Naive thymus-derived CD8-positive, alpha-beta T cell (primary cell): Measurements from ENCODE around the gene PYGM. TPM values are rescaled to one million over a fixed set of nuclear protein-coding genes. Genes with fewer than 3 reads are reported as not detected.

Experiments
- ATAC-seq, 2 donors: fragments of 150-1000 bp; cut with Tn5 transposase in 1 of 2; sonication (Bioruptor Pico), chemical (Tn5 transposase) in 1 of 2; 1 replicate in 1 of 2; 2 replicates in 1 of 2; pipeline ENCODE4 v1.10.0; 2021; ENCODE audit warnings: mild to moderate bottlenecking in 2 of 2, moderate library complexity in 2 of 2
- POLR2A ChIA-PET: fragments of 350-600 bp; sonication (Branson Sonifier 250); formaldehyde crosslinking; loops from one replicate; lab custom pipeline; 2021; ENCODE audit warnings: antibody characterized with exemption; lab: Charles Lee
- DNase-seq, 10 donors: peaks; one replicate each; pipeline versions ENCODE4 v3.0.0 to v3.0.0-alpha.2; 2020 to 2022
- H3K27ac Mint-ChIP-seq, 10 donors: one replicate each; pipeline ENCODE4 v1.8.0; 2020 to 2022; ENCODE audit warnings: mild to moderate bottlenecking in 10 of 10, mixed read lengths in 10 of 10, moderate library complexity in 4 of 10, inconsistent platforms in 1 of 10
- H3K27me3 Mint-ChIP-seq, 5 donors: one replicate each; pipeline ENCODE4 v1.8.0; 2021 to 2022; ENCODE audit warnings: mixed read lengths in 5 of 5
- H3K36me3 Mint-ChIP-seq, 3 donors: one replicate each; pipeline ENCODE4 v1.8.0; 2020 to 2022; ENCODE audit warnings: mixed read lengths in 3 of 3, mild to moderate bottlenecking in 2 of 3, inconsistent platforms in 1 of 3
- H3K4me1 Mint-ChIP-seq, 4 donors: one replicate each; pipeline ENCODE4 v1.8.0; 2021 to 2022; ENCODE audit warnings: mixed read lengths in 4 of 4
- H3K4me3 Mint-ChIP-seq, 10 donors: one replicate each; pipeline ENCODE4 v1.8.0; 2020 to 2022; ENCODE audit warnings: mild to moderate bottlenecking in 10 of 10, mixed read lengths in 10 of 10, moderate library complexity in 6 of 10, inconsistent platforms in 1 of 10
- H3K9me3 Mint-ChIP-seq, 9 donors: one replicate each; pipeline ENCODE4 v1.8.0; 2020 to 2022; ENCODE audit warnings: mixed read lengths in 9 of 9, mild to moderate bottlenecking in 3 of 9, inconsistent platforms in 1 of 9, moderate library complexity in 1 of 9
- polyA plus RNA-seq, 3 donors: library from polyadenylated mRNA; unstranded; fragments of 300-500 nt; fragmentation: Illumina TruSeq; gene quantifications; one replicate each; pipeline ENCODE4 v1.2.3, GENCODE V29; 2021
- total RNA-seq, 8 experiments: library from RNA in 2 of 8; stranded (reverse) in 2 of 8; gene quantifications; one replicate each; pipeline ENCODE4 v1.2.3 and lab custom pipeline; 2021 to 2026

PYGM gene
- total and polyA plus RNA-seq, 5 experiments from 2014 or later, result 0.09 to 18.4 (median 0.50) TPM

DNA sequence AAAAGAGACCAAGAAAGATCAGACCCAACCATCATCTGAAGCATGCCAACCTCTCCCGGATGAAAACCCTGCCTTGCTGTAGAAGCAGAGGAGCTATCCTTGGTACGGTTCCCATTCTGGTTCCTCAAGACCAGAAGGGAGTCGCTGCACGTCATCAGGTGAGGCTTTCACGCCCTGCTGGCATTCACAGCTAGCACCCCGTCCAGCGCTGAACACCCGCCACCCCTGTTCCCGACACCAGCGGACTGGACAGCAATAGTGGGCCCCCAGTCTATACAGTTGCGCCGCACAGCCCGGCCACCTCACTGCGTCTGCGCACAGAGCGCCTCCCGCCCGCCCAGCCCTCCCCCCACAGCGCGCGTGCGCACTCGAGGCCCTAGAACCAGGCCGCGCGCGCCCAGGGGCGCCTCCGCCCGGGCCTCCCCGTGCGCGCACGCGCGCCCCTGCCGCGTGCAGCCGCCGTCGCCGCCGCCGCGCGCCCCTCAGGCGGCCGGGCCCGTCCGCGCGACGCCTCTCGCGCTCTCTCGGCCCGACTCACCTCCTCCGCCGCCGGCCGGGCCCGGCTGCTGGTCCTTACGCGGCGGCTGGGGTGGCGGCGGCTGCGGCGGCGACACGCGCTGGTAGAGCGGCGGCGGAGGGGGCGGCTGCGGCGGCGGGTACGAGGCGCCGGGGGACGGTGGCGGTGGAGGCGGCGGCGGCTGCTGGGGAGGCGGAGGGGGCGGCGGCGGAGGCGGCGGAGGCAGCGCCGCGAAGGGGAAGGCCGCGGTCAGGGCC lies 17.9 kb upstream of the PYGM start:
- H3K36me3 Mint-ChIP-seq, result peaks cover 23 to 48% (median 39%) of the 10 kb centered on the region in 3 donors
- H3K9me3 Mint-ChIP-seq, result no peaks in the 10 kb centered on the region
- peak in 1 of 2 donors; percentile 2 for ATAC-seq

GRCh38 chr11:64776875-64777274 lies 17.1 kb upstream of the PYGM start:
- peak overlapping the region; percentile 80 to 97 (median 94) for H3K27ac Mint-ChIP-seq
- H3K4me1 Mint-ChIP-seq, result peaks cover 28 to 82% (median 75%) of the 10 kb centered on the region in 4 donors
- H3K4me3 Mint-ChIP-seq, result peak overlapping the region; percentile 88 to 97 (median 94)
- ATAC-seq, result no peak
- peaks cover 0 to 5% (median 0%) of the 10 kb centered on the region in 5 donors for H3K27me3 Mint-ChIP-seq
- no peaks in the 10 kb centered on the region for H3K9me3 Mint-ChIP-seq
- H3K36me3 Mint-ChIP-seq, result peaks cover 24 to 55% (median 45%) of the 10 kb centered on the region in 3 donors
- POLR2A ChIA-PET, result interaction anchor here (0.8 to 39.5 kb wide), 10 partner anchors 17 to 141 kb away, joined by 3 to 2320 read pairs (median 16); partner anchors contain the start of genes CDC42BPG, EHD1, MAP4K2 and PYGM
- DNase-seq, result peak in 1 of 10 donors; percentile 36

More for the DNA sequence above, 17.9 kb upstream of the PYGM start:
- Mint-ChIP-seq H3K27ac (peak overlapping the region; percentile 80 to 97 (median 94)), H3K27me3 (peaks cover 0 to 5% (median 0%) of the 10 kb centered on the region in 5 donors), H3K4me1 (peaks cover 24 to 77% (median 70%) of the 10 kb centered on the region in 4 donors), H3K4me3 (peak overlapping the region; percentile 88 to 97 (median 94))
- peak; percentile 66 to 89 (median 82) for DNase-seq
- POLR2A ChIA-PET, result interaction anchor here (0.8 to 39.5 kb wide), 20 partner anchors 11 to 1839 kb away, joined by 3 to 2320 read pairs (median 9); partner anchors contain the start of genes ATG2A, CDC42BPG, DPF2 and EHD1

- H3K27me3 Mint-ChIP-seq, result peaks cover 0 to 5% (median 0%) of the 10 kb centered on the region in 5 donors
- POLR2A ChIA-PET, result interaction anchor here (0.7 to 39.5 kb wide), 6 partner anchors 18 to 549 kb away, joined by 3 to 2320 read pairs (median 42); partner anchors contain the start of genes EHD1, MAP4K2, PYGM and RASGRP2
These were observed 16.7 kb upstream of the PYGM start for GRCh38 chr11:64776425-64776824.

DNA sequence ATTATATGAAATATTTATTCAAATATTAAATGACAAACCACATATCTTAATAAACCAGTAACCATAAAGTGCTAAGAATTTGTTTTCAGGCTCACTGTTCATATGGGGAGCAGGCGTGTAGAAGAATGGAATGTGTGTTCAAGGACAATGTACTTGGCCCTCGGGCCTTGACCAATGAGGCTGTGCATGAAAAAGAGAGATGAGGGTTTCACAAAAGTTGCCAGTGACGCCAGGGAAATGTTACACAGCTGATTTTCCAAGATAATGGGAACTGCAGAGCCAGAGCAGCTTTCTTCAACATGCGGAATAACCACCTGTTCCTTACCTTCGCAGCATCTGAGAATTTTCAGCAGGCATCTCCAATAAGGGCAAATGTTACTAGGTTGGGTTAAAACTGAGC lies 14.4 kb upstream of the PYGM start:
- Mint-ChIP-seq H3K27me3 (peaks cover 0 to 5% (median 0%) of the 10 kb centered on the region in 5 donors), H3K4me1 (peaks cover 35 to 85% (median 80%) of the 10 kb centered on the region in 4 donors), H3K27ac (peak overlapping the region in 7 of 10 donors; percentile 56 to 91 (median 78)), H3K9me3 (no peaks in the 10 kb centered on the region), H3K36me3 (peaks cover 35 to 83% (median 66%) of the 10 kb centered on the region in 3 donors), H3K4me3 (peak overlapping the region in 9 of 10 donors; percentile 26 to 97 (median 93))
- peak in 1 of 10 donors; percentile 1 for DNase-seq
- POLR2A ChIA-PET, result interaction anchor here (1.0 to 39.5 kb wide), 4 partner anchors 18 to 87 kb away, joined by 3 to 2320 read pairs (median 69); partner anchors contain the start of genes MAP4K2, PYGM and RASGRP2
- ATAC-seq, result no peak

More at GRCh38 chr11:64776425-64776824, 16.7 kb upstream of the PYGM start:
- H3K4me1 Mint-ChIP-seq, result peaks cover 31 to 87% (median 80%) of the 10 kb centered on the region in 4 donors
- H3K27ac Mint-ChIP-seq, result peak overlapping the region; percentile 80 to 97 (median 94)
- ATAC-seq (no peak), DNase-seq (no peak)
- H3K36me3 Mint-ChIP-seq, result peaks cover 29 to 60% (median 48%) of the 10 kb centered on the region in 3 donors
- peak overlapping the region; percentile 88 to 97 (median 94) for H3K4me3 Mint-ChIP-seq
- no peaks in the 10 kb centered on the region for H3K9me3 Mint-ChIP-seq

DNA sequence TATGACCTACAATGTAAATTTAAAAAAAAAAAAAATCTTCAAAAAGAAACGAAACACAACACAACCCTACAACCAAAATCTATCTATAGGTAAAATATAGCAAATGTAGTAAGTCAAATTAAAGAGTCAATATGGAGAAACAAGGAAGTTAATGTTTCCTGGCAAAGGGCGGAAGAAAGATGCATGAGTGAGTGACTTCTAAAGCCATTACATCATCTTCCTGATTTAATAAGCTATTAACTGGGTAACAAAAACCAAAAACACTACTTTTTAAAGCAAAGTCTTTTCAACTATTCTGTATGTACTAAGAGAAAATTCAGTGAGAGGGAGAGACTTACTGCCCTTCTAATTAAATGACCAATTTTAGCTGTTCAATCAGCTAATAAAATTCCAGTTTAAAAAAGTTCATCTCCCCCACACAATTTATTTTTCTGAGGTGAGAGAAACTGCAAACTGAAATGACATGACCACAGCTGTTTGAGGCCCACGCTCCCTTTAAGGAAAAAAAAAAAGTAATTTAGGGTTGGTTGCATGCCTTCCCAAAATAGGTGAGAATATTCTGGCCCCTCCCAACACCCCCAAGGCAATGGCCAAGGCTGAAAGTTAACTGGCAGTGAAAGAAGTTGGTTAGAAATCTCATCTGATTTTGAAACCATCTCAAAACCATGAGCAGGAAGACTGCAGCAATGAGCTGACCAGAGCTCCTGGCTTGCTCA lies 12.7 kb upstream of the PYGM start:
- no peak for ATAC-seq
- Mint-ChIP-seq H3K4me3 (peak overlapping the region; percentile 44 to 95 (median 71)), H3K36me3 (peaks cover 40 to 98% (median 77%) of the 10 kb centered on the region in 3 donors), H3K4me1 (peaks cover 42 to 98% (median 95%) of the 10 kb centered on the region in 4 donors), H3K27ac (peak overlapping the region; percentile 40 to 91 (median 84)), H3K9me3 (no peaks in the 10 kb centered on the region), H3K27me3 (no peaks in the 10 kb centered on the region)
- POLR2A ChIA-PET, result interaction anchor here (0.7 to 45.2 kb wide), 7 partner anchors 2 to 1833 kb away, joined by 3 to 2320 read pairs (median 5); partner anchors contain the start of genes MEN1, PYGM, RASGRP2 and SF1
- no peak for DNase-seq

DNA sequence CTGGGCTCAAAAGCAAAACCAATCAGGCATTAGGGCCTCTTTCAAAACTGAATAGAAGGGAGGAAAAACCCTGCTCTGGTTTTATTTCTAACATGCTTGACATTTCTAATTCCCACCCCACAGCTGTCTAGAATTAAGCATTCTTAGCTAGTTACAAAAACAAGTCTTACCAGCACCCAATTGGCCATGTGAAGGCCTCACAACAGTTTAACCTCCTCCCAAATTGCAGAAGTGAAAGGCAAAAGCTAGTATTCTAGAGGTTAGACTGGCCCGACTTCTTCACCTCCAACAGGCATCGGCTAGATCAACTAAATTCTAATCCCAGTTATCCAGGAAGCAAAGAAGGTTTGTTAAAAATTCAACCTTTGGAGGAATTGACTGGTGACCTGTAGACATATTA lies 12.1 kb upstream of the PYGM start:
- peak overlapping the region in 9 of 10 donors; percentile 44 to 95 (median 73) for H3K4me3 Mint-ChIP-seq
- H3K9me3 Mint-ChIP-seq, result no peaks in the 10 kb centered on the region
- ATAC-seq, result no peak

GRCh38 chr11:64770120-64770519 lies 10.3 kb upstream of the PYGM start:
- peak overlapping the region in 4 of 10 donors; percentile 16 to 50 (median 40) for H3K4me3 Mint-ChIP-seq

More for the DNA sequence above, 12.1 kb upstream of the PYGM start:
- Mint-ChIP-seq H3K36me3 (peaks cover 34 to 98% (median 75%) of the 10 kb centered on the region in 3 donors), H3K4me1 (peaks cover 38 to 98% (median 96%) of the 10 kb centered on the region in 4 donors), H3K27ac (peak overlapping the region in 9 of 10 donors; percentile 40 to 91 (median 85)), H3K27me3 (no peaks in the 10 kb centered on the region)
- DNase-seq, result no peak
- POLR2A ChIA-PET, result interaction anchor here (0.7 to 45.2 kb wide), 7 partner anchors 1 to 1833 kb away, joined by 3 to 2320 read pairs (median 5); partner anchors contain the start of genes MEN1, PYGM, RASGRP2 and SF1

DNA sequence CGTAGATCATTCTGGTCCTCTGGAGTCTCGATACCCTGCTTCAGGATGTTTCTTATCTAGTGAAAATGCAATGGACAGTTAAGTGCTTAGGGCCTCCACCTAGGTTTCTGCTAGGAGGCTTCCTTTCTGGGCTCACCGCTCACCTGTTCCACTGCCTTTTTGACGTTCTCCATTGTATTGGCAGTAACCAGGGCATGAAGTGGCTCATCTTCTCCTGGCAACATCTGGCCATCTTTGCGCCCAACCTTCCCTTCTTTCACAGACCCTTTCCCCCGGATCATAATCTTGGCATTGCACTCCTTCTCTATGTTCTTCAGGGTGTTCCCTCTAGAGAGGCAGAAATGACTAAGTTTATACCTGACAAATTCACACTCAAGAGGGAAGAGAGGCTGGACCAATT lies 9.5 kb upstream of the PYGM start:
- Mint-ChIP-seq H3K27ac (peak overlapping the region; percentile 37 to 99 (median 88)), H3K4me3 (peak overlapping the region in 6 of 10 donors; percentile 9 to 67 (median 41)), H3K4me1 (peaks cover 43 to 98% (median 91%) of the 10 kb centered on the region in 4 donors), H3K27me3 (no peaks in the 10 kb centered on the region), H3K9me3 (no peaks in the 10 kb centered on the region), H3K36me3 (peaks cover 35 to 98% (median 65%) of the 10 kb centered on the region in 3 donors)
- DNase-seq (peak in 1 of 10 donors; percentile 1), ATAC-seq (no peak)
- POLR2A ChIA-PET, result interaction anchor here (0.6 to 45.2 kb wide), 3 partner anchors 2 to 104 kb away, joined by 3 to 2320 read pairs (median 2320); partner anchors contain the start of genes PYGM, RASGRP2 and SF1

More at GRCh38 chr11:64770120-64770519, 10.3 kb upstream of the PYGM start:
- peaks cover 36 to 98% (median 91%) of the 10 kb centered on the region in 4 donors for H3K4me1 Mint-ChIP-seq
- no peaks in the 10 kb centered on the region for H3K27me3 Mint-ChIP-seq
- ATAC-seq (no peak), DNase-seq (no peak)
- H3K27ac Mint-ChIP-seq, result peak overlapping the region in 6 of 10 donors; percentile 11 to 91 (median 66)
- POLR2A ChIA-PET, result interaction anchor here (0.6 to 45.2 kb wide), 6 partner anchors 1 to 453 kb away, joined by 3 to 2320 read pairs (median 5); partner anchors contain the start of genes MEN1, PYGM, RASGRP2 and SF1
- H3K36me3 Mint-ChIP-seq, result peaks cover 27 to 98% (median 63%) of the 10 kb centered on the region in 3 donors
- no peaks in the 10 kb centered on the region for H3K9me3 Mint-ChIP-seq

GRCh38 chr11:64768300-64768694 lies 8.5 kb upstream of the PYGM start:
- ATAC-seq (no peak), DNase-seq (peak in 1 of 10 donors; percentile 7)
- H3K9me3 Mint-ChIP-seq, result no peaks in the 10 kb centered on the region
- H3K4me1 Mint-ChIP-seq, result peaks cover 46 to 98% (median 93%) of the 10 kb centered on the region in 4 donors
- H3K27me3 Mint-ChIP-seq, result no peaks in the 10 kb centered on the region
- POLR2A ChIA-PET, result interaction anchor here (1.2 to 45.2 kb wide), 4 partner anchors 3 to 110 kb away, joined by 3 to 2320 read pairs (median 1163); partner anchors contain the start of genes PYGM, RASGRP2 and SF1
- peak overlapping the region in 9 of 10 donors; percentile 36 to 88 (median 78) for H3K4me3 Mint-ChIP-seq
- peak overlapping the region; percentile 83 to 99 (median 94) for H3K27ac Mint-ChIP-seq
- peaks cover 30 to 90% (median 61%) of the 10 kb centered on the region in 3 donors for H3K36me3 Mint-ChIP-seq

GRCh38 chr11:64767344-64768299 lies 7.8 kb upstream of the PYGM start:
- H3K36me3 Mint-ChIP-seq, result peaks cover 27 to 90% (median 55%) of the 10 kb centered on the region in 3 donors
- DNase-seq, result peak; percentile 66 to 93 (median 82)
- no peaks in the 10 kb centered on the region for H3K9me3 Mint-ChIP-seq
- H3K4me3 Mint-ChIP-seq, result peak overlapping the region; percentile 53 to 88 (median 78)
- POLR2A ChIA-PET, result interaction anchor here (1.2 to 45.2 kb wide), 4 partner anchors 3 to 110 kb away, joined by 3 to 2320 read pairs (median 1163); partner anchors contain the start of genes PYGM, RASGRP2 and SF1
- H3K27me3 Mint-ChIP-seq, result no peaks in the 10 kb centered on the region
- peak; percentile 15 to 30 for ATAC-seq
- peaks cover 49 to 98% (median 93%) of the 10 kb centered on the region in 4 donors for H3K4me1 Mint-ChIP-seq
- peak overlapping the region; percentile 83 to 99 (median 94) for H3K27ac Mint-ChIP-seq
